Mesendoderm (in vitro differentiated cells): ENCODE data around the gene DPM2.
A peak's percentile ranks its signal among the peaks of the same experiment; 100 is the strongest.

Experiments
- DNase-seq: peaks from one replicate; pipeline ENCODE4 v3.0.0; 2013
- H2AK5ac ChIP-seq: 2 replicates; pipeline ENCODE4 v1.6.1; 2013; ENCODE audit warnings: low read length, inconsistent platforms
- H2BK120ac ChIP-seq: 2 replicates; pipeline ENCODE4 v1.6.1; 2013; ENCODE audit warnings: low read depth, mild to moderate bottlenecking, low read length, moderate library complexity, mixed read lengths
- H2BK15ac ChIP-seq: replicated peaks from 2 replicates; pipeline ENCODE4 v1.6.1; 2013; ENCODE audit warnings: low read depth, mild to moderate bottlenecking, moderate library complexity
- H2BK5ac ChIP-seq: 2 replicates; pipeline ENCODE4 v1.6.1; 2013; ENCODE audit warnings: low read length, inconsistent platforms
- H3K18ac ChIP-seq: 2 replicates; pipeline ENCODE4 v1.6.1; 2013; ENCODE audit warnings: mild to moderate bottlenecking, low read length, mixed read lengths
- H3K23ac ChIP-seq: one replicate; pipeline ENCODE4 v1.6.1; 2013; ENCODE audit warnings: low read length
- H3K27ac ChIP-seq: 2 replicates; pipeline ENCODE4 v1.5.1; 2013; ENCODE audit warnings: low read depth, mild to moderate bottlenecking, inconsistent platforms, low read length, moderate library complexity
- H3K27me3 ChIP-seq: 2 replicates; pipeline ENCODE4 v1.6.1; 2013; ENCODE audit warnings: low read length, control low read depth, mild to moderate bottlenecking, inconsistent platforms; ENCODE audit not compliant: insufficient read depth, poor library complexity
- H3K36me3 ChIP-seq: 2 replicates; pipeline ENCODE4 v1.6.1; 2013; ENCODE audit warnings: low read length, inconsistent platforms; ENCODE audit not compliant: control insufficient read depth, insufficient read depth
- H3K4ac ChIP-seq: one replicate; pipeline ENCODE4 v1.6.1; 2013; ENCODE audit warnings: low read depth, mild to moderate bottlenecking, low read length, moderate library complexity
- H3K4me1 ChIP-seq: 2 replicates; pipeline ENCODE4 v1.6.1; 2013; ENCODE audit warnings: low read depth, low read length, inconsistent platforms; ENCODE audit not compliant: control insufficient read depth
- H3K4me2 ChIP-seq: 2 replicates; pipeline ENCODE4 v1.6.1; 2013; ENCODE audit warnings: low read length
- H3K4me3 ChIP-seq: 2 replicates; pipeline ENCODE4 v1.5.1; 2013; ENCODE audit warnings: mild to moderate bottlenecking, low read length
- H3K56ac ChIP-seq: one replicate; pipeline ENCODE4 v1.6.1; 2013; ENCODE audit warnings: low read length
- H3K79me1 ChIP-seq: 2 replicates; pipeline ENCODE4 v1.6.1; 2013; ENCODE audit warnings: low read length, inconsistent platforms
- H3K79me2 ChIP-seq: 2 replicates; pipeline ENCODE4 v1.6.1; 2013; ENCODE audit warnings: mild to moderate bottlenecking, low read length; ENCODE audit not compliant: control insufficient read depth, insufficient read depth
- H3K9ac ChIP-seq: 2 replicates; pipeline ENCODE4 v1.6.1; 2013; ENCODE audit warnings: low read length, inconsistent platforms
- H4K5ac ChIP-seq: one replicate; pipeline ENCODE4 v1.6.1; 2013; ENCODE audit warnings: low read length
- H4K8ac ChIP-seq: one replicate; pipeline ENCODE4 v1.6.1; 2013; ENCODE audit warnings: low read depth, mild to moderate bottlenecking, control low read depth, low read length, moderate library complexity
- WGBS: extraction: QIAGEN DNeasy Blood & Tissue Kit; methylation state at CpG from one replicate; pipeline ENCODE4 v1.1.7; 2013; ENCODE audit warnings: low lambda C conversion rate, missing lambda C conversion rate; ENCODE audit not compliant: insufficient coverage; ENCODE audit errors: extremely low coverage; 5-methylcytosine and 5-hydroxymethylcytosine counted together

DPM2 gene

GRCh38 chr9:127923771-127924170, 13.9 kb downstream of the DPM2 start:
- H4K5ac ChIP-seq, result no peak overlapping the region
- H3K56ac ChIP-seq, result no peak overlapping the region
- no peak overlapping the region for H2BK120ac ChIP-seq
- no peak overlapping the region for H3K4me3 ChIP-seq
- no peak overlapping the region for H3K23ac ChIP-seq
- H3K36me3 ChIP-seq, result no peaks in the 10 kb centered on the region
- no peak overlapping the region for H2BK5ac ChIP-seq
- H3K4me2 ChIP-seq, result no peak overlapping the region
- H3K79me1 ChIP-seq, result no peaks in the 10 kb centered on the region
- peaks cover 2% of the 10 kb centered on the region for H3K4me1 ChIP-seq
- no CpG with 5 or more reads among the region's 8 CpGs for WGBS
- no peak overlapping the region for H2AK5ac ChIP-seq
- H3K27me3 ChIP-seq, result no peaks in the 10 kb centered on the region
- H3K79me2 ChIP-seq, result no peaks in the 10 kb centered on the region
- H2BK15ac ChIP-seq, result no peak overlapping the region
- DNase-seq, result no peak
- H3K4ac ChIP-seq, result no peak overlapping the region
- H3K27ac ChIP-seq, result no peak overlapping the region
- H4K8ac ChIP-seq, result no peak overlapping the region
- no peak overlapping the region for H3K9ac ChIP-seq
- H3K18ac ChIP-seq, result no peak overlapping the region

GRCh38 chr9:127923046-127923445, 14.6 kb downstream of the DPM2 start:
- Histone ChIP-seq H3K79me1 (no peaks in the 10 kb centered on the region), H4K8ac (no peak overlapping the region), H2BK15ac (no peak overlapping the region), H3K4me1 (no peaks in the 10 kb centered on the region), H3K23ac (no peak overlapping the region), H3K27me3 (no peaks in the 10 kb centered on the region), H3K27ac (no peak overlapping the region), H3K56ac (no peak overlapping the region), H3K4me3 (no peak overlapping the region), H3K4ac (no peak overlapping the region), H2AK5ac (no peak overlapping the region), H3K4me2 (no peak overlapping the region), H3K18ac (no peak overlapping the region), H3K9ac (no peak overlapping the region), H2BK120ac (no peak overlapping the region), H2BK5ac (no peak overlapping the region), H3K79me2 (no peaks in the 10 kb centered on the region), H3K36me3 (no peaks in the 10 kb centered on the region), H4K5ac (no peak overlapping the region)
- no peak for DNase-seq
- WGBS, result no CpG with 5 or more reads among the region's 6 CpGs

DNA sequence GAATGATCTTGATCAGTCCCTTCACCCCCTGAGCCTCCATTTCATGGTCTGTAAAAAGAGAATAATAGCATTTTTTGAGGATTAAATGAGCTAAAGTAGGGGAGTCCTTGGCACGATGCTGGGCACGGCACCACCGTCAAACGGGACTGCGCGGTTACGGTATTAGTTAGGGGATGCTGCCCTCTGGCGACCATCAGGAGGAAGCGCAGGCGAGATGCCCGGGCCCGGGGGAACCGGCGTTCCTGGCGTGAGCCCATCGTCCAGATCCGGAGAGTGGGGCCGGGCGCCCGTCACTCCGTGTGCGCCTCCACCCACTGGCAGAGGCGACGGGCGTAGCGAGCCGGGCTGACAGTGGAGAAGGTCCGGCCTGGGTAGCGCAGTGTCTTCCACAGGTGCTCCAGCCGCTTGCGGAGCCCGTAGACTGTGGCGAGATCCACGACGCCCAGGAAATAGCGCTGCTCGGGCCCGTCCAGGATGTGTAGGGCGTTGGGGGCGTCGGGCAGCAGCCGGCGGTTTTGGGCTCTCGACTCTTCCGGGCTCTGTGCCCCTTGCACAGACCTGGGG, 16.0 kb downstream of the DPM2 start:
- Histone ChIP-seq H3K36me3 (no peaks in the 10 kb centered on the region), H2BK5ac (no peak overlapping the region), H3K18ac (no peak overlapping the region), H2AK5ac (no peak overlapping the region), H4K8ac (no peak overlapping the region), H4K5ac (no peak overlapping the region), H3K4ac (no peak overlapping the region), H3K79me2 (no peaks in the 10 kb centered on the region), H3K4me2 (no peak overlapping the region), H2BK15ac (no peak overlapping the region), H3K27me3 (no peaks in the 10 kb centered on the region), H2BK120ac (no peak overlapping the region), H3K27ac (no peak overlapping the region), H3K4me1 (no peaks in the 10 kb centered on the region), H3K4me3 (no peak overlapping the region), H3K56ac (peak overlapping the region; percentile 25), H3K9ac (no peak overlapping the region), H3K23ac (no peak overlapping the region), H3K79me1 (no peaks in the 10 kb centered on the region)
- no CpG with 5 or more reads among the region's 45 CpGs for WGBS
- peak; percentile 32 for DNase-seq

DNA sequence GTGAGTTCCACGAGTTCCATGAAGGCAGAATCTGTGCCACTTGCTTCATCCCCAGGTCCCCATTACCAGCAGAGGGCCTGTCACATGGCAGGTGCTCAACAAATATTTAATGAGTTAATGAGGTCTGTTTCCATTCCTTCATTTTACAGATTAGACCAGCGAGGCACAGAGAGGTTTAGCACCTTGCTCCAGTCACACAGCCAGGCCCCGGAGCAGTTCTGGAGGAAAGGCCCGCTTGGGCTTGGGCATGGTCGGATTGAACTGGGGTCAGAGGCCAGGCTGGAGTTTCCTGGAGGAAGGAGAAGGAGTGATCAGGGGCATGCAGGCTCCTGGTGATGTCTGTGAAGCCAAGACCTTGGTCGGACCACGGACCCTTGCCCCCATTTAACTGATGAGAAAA, 16.9 kb downstream of the DPM2 start:
- Histone ChIP-seq H3K27ac (no peak overlapping the region), H2AK5ac (no peak overlapping the region), H3K9ac (no peak overlapping the region), H2BK5ac (no peak overlapping the region), H3K4me3 (no peak overlapping the region), H3K4me2 (no peak overlapping the region), H3K23ac (no peak overlapping the region), H2BK15ac (no peak overlapping the region), H3K56ac (no peak overlapping the region), H3K79me2 (no peaks in the 10 kb centered on the region), H3K36me3 (no peaks in the 10 kb centered on the region), H3K4me1 (no peaks in the 10 kb centered on the region), H2BK120ac (no peak overlapping the region), H3K27me3 (no peaks in the 10 kb centered on the region), H3K18ac (no peak overlapping the region), H3K79me1 (no peaks in the 10 kb centered on the region), H4K8ac (no peak overlapping the region), H3K4ac (no peak overlapping the region), H4K5ac (no peak overlapping the region)
- no CpG with 5 or more reads among the region's 7 CpGs for WGBS
- no peak for DNase-seq

DNA sequence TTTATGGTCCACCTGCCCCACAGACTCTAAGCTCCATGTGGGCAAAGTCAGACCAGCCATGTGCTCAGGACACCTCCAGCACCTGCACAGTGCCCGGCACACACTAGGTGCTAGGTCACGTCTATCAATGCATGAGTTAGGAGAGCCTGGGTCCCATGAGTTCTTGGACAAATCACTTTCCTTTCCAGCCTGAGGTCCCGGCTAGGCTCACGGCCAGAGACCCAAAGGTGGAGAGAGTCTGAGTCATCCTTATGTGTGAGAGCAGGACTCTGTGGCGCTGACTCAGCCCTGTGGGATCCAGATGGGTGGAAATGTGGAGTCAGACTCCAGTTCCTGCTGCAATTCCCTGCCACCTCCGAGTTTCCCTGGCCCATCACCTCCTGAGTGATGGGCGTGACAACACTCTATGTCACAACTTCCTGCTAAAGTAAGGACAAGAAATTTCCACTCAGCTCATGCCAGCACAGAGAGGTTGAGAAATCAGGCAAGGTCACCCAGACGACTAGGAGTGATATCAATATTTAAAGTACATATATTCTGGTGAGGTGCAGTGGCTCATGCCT, 18.3 kb downstream of the DPM2 start:
- H2AK5ac ChIP-seq, result no peak overlapping the region
- H3K79me2 ChIP-seq, result no peaks in the 10 kb centered on the region
- H4K8ac ChIP-seq, result no peak overlapping the region
- H3K9ac ChIP-seq, result peak overlapping the region; percentile 9
- H3K23ac ChIP-seq, result no peak overlapping the region
- H3K4me2 ChIP-seq, result no peak overlapping the region
- H3K4ac ChIP-seq, result no peak overlapping the region
- no peaks in the 10 kb centered on the region for H3K27me3 ChIP-seq
- no peaks in the 10 kb centered on the region for H3K79me1 ChIP-seq
- H2BK120ac ChIP-seq, result no peak overlapping the region
- H3K27ac ChIP-seq, result no peak overlapping the region
- no peaks in the 10 kb centered on the region for H3K36me3 ChIP-seq
- H2BK15ac ChIP-seq, result no peak overlapping the region
- DNase-seq, result peak; percentile 81
- H4K5ac ChIP-seq, result no peak overlapping the region
- WGBS, result no CpG with 5 or more reads among the region's 8 CpGs
- no peak overlapping the region for H2BK5ac ChIP-seq
- no peak overlapping the region for H3K4me3 ChIP-seq
- H3K4me1 ChIP-seq, result no peaks in the 10 kb centered on the region
- no peak overlapping the region for H3K56ac ChIP-seq
- H3K18ac ChIP-seq, result no peak overlapping the region
